Stimulated activated CD8-positive, alpha-beta memory T cell treated with anti-CD3 and anti-CD28 coated beads, Interleukin-4, amount 100 ng/mL, for 24 hours (primary cell): ENCODE results near the gene CPNE5.

Experiments used
- DNase-seq: peaks from one replicate; pipeline ENCODE4 v3.0.0-alpha.2; 2020; ENCODE audit warnings: low read depth

Gene CPNE5

GRCh38 chr6:36743538-36744303 lies 95.5 kb downstream of the CPNE5 start:
- DNase-seq, result no peak

- DNase-seq, result no peak
These were observed 96.2 kb downstream of the CPNE5 start for GRCh38 chr6:36743032-36743431.

- DNase-seq, result no peak
These were observed 97.1 kb downstream of the CPNE5 start for GRCh38 chr6:36742146-36742545.

- DNase-seq, result no peak
These were observed 98.4 kb downstream of the CPNE5 start for GRCh38 chr6:36740818-36741179.

GRCh38 chr6:36739947-36740817 lies 99.1 kb downstream of the CPNE5 start:
- no peak for DNase-seq

GRCh38 chr6:36738108-36738507 lies 101.1 kb downstream of the CPNE5 start:
- no peak for DNase-seq

- no peak for DNase-seq
These were observed 102.0 kb downstream of the CPNE5 start for GRCh38 chr6:36737043-36737785.

- DNase-seq, result no peak
These were observed 103.9 kb downstream of the CPNE5 start for GRCh38 chr6:36735110-36736071.

- DNase-seq, result no peak
These were observed 104.7 kb downstream of the CPNE5 start for GRCh38 chr6:36734486-36735060.

GRCh38 chr6:36733300-36733699 lies 105.9 kb downstream of the CPNE5 start:
- DNase-seq, result no peak

GRCh38 chr6:36731622-36732310 lies 107.5 kb downstream of the CPNE5 start:
- DNase-seq, result no peak

- no peak for DNase-seq
These were observed 108.5 kb downstream of the CPNE5 start for GRCh38 chr6:36730424-36731380.

- no peak for DNase-seq
These were observed 110.1 kb downstream of the CPNE5 start for GRCh38 chr6:36729161-36729524.

GRCh38 chr6:36728289-36729160 lies 110.7 kb downstream of the CPNE5 start:
- no peak for DNase-seq

- DNase-seq, result no peak
These were observed 111.7 kb downstream of the CPNE5 start for GRCh38 chr6:36727505-36728021.

- no peak for DNase-seq
These were observed 113.7 kb downstream of the CPNE5 start for GRCh38 chr6:36725581-36725980.

GRCh38 chr6:36724514-36725390 lies 114.5 kb downstream of the CPNE5 start:
- DNase-seq, result peak; percentile 22
